ENCODE data around the gene MICAL3.

DNA sequence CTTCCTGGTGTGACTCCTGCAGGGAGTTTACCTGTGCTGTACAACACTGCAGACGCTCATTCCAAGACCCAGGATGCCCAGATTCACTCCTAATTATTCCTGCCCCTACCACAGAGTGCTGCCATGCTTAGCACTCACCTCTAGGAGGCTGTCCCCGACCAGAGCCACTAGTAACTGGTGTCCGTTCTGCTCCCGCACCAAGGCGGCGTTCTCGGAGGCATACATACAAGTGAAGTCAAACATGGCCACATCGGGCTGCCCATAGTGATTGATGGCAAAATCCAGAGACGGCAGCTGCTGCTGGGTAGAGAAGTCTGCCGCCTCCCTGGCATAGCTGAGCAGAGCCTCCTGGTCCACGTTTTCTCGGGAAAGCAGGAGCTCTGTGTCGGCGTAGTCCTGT lies 127.8 kb downstream of the MICAL3 start:
- TF ChIP-seq POLR2A (IDR thresholded peaks at IDR 0.05): no peak
- TF ChIP-seq, protein P1, sequence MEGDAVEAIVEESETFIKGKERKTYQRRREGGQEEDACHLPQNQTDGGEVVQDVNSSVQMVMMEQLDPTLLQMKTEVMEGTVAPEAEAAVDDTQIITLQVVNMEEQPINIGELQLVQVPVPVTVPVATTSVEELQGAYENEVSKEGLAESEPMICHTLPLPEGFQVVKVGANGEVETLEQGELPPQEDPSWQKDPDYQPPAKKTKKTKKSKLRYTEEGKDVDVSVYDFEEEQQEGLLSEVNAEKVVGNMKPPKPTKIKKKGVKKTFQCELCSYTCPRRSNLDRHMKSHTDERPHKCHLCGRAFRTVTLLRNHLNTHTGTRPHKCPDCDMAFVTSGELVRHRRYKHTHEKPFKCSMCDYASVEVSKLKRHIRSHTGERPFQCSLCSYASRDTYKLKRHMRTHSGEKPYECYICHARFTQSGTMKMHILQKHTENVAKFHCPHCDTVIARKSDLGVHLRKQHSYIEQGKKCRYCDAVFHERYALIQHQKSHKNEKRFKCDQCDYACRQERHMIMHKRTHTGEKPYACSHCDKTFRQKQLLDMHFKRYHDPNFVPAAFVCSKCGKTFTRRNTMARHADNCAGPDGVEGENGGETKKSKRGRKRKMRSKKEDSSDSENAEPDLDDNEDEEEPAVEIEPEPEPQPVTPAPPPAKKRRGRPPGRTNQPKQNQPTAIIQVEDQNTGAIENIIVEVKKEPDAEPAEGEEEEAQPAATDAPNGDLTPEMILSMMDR (IDR thresholded peaks at IDR 0.05): peak; percentile 21 to 66 (median 36)
- no peak for TF ChIP-seq EP300 (IDR thresholded peaks at IDR 0.05)
